GM12878 (cell line): ENCODE results near the gene MRS2. TPM values are rescaled to one million over a fixed set of nuclear protein-coding genes. Genes with fewer than 3 reads are reported as not detected.

Source experiments
- ATAC-seq: fragments of 200-7000 bp; cut with Tn5 transposase; 3 replicates; pipeline ENCODE4 v1.9.1; 2020; ENCODE audit warnings: mild to moderate bottlenecking, moderate library complexity
- BruUV-seq: library from RNA; stranded (reverse); fragments of 400-500 nt; replicated peaks from 2 replicates; lab custom pipeline; 2021; lab: Mats Ljungman, UMichigan
- CTCF ChIA-PET: fragments of 300-600 bp; sonication (Branson Sonifier 250); formaldehyde crosslinking; extraction: SDS; loops from one replicate; lab custom pipeline; 2021; ENCODE audit warnings: inconsistent platforms; lab: Yijun Ruan, JAX
- POLR2A ChIA-PET: fragments of 350-600 bp; formaldehyde crosslinking; extraction: SDS; loops from one replicate; lab custom pipeline; 2021; ENCODE audit warnings: inconsistent platforms; lab: Charles Lee
- RAD21 ChIA-PET: fragments of 300-600 bp; sonication (Branson Sonifier 250); formaldehyde crosslinking; loops from one replicate; lab custom pipeline; 2023; ENCODE audit warnings: antibody characterized with exemption; ENCODE audit not compliant: unreplicated experiment; lab: Charles Lee
- SMC1A ChIA-PET: fragments of 300-600 bp; sonication (Branson Sonifier 250); formaldehyde crosslinking; loops from one replicate; lab custom pipeline; 2023; ENCODE audit not compliant: unreplicated experiment, uncharacterized antibody; lab: Charles Lee
- DNase-seq: peaks from one replicate; pipeline ENCODE4 v3.0.0-alpha.2; 2011; ENCODE audit warnings: low read depth, low spot score
- FAIRE-seq: peaks from 3 replicates; lab custom pipeline; 2011; peaks lifted over from hg19 to GRCh38; lab: Jason Lieb, UNC
- H2AFZ ChIP-seq: 2 replicates; pipeline ENCODE4 v1.6.0; 2011; ENCODE audit warnings: low read depth, low read length, control low read depth; ENCODE audit not compliant: control insufficient read depth
- H3K27ac ChIP-seq: 2 replicates; pipeline ENCODE4 v1.5.1; 2011; ENCODE audit warnings: control low read depth; ENCODE audit not compliant: control insufficient read depth, insufficient read depth
- H3K27me3 ChIP-seq, 2 experiments: replicated peaks in 1 of 2; 2 replicates each; pipeline versions ENCODE4 v1.6.0 to v1.6.1; 2011; ENCODE audit warnings: low read length in 1 of 2; ENCODE audit not compliant: control insufficient read depth in 2 of 2, insufficient read depth in 2 of 2
- H3K36me3 ChIP-seq, 2 experiments: 2 replicates each; pipeline ENCODE4 v1.5.1; 2011; ENCODE audit warnings: low read length in 1 of 2; ENCODE audit not compliant: control insufficient read depth in 2 of 2, insufficient read depth in 2 of 2
- H3K4me1 ChIP-seq: 2 replicates; pipeline ENCODE4 v1.6.1; 2011; ENCODE audit warnings: mild to moderate bottlenecking, low read length, moderate library complexity, mixed read lengths; ENCODE audit not compliant: control insufficient read depth, insufficient read depth
- H3K4me2 ChIP-seq: 2 replicates; pipeline ENCODE4 v1.6.0; 2011; ENCODE audit warnings: control low read depth; ENCODE audit not compliant: control insufficient read depth, insufficient read depth
- H3K4me3 ChIP-seq: fragments of 200-600 bp; sonication (generic); 2 replicates; pipeline ENCODE4 v1.5.1; 2016
- H3K79me2 ChIP-seq: 2 replicates; pipeline ENCODE4 v1.6.0; 2011; ENCODE audit warnings: low read length; ENCODE audit not compliant: control insufficient read depth, insufficient read depth
- H3K9ac ChIP-seq: 2 replicates; pipeline ENCODE4 v1.8.0; 2011; ENCODE audit warnings: low read length, control low read depth, mixed read lengths; ENCODE audit not compliant: control insufficient read depth, insufficient read depth
- H3K9me3 ChIP-seq: replicated peaks from 3 replicates; pipeline ENCODE4 v1.5.1; 2011; ENCODE audit warnings: mild to moderate bottlenecking, low read length; ENCODE audit not compliant: control insufficient read depth, insufficient read depth
- H4K20me1 ChIP-seq: 2 replicates; pipeline ENCODE4 v1.6.0; 2011; ENCODE audit not compliant: control insufficient read depth, insufficient read depth
- ATF3 ChIP-seq: IDR thresholded peaks from 2 replicates; pipeline ENCODE4 v1.6.1; 2011; ENCODE audit warnings: low read depth, mild to moderate bottlenecking, low read length, moderate library complexity, borderline replicate concordance; ENCODE audit errors: extremely low read depth
- BCL3 ChIP-seq: IDR thresholded peaks from 2 replicates; pipeline ENCODE4 v1.6.1; 2011; ENCODE audit warnings: borderline replicate concordance, low read depth, mild to moderate bottlenecking, moderate library complexity, low read length; ENCODE audit not compliant: insufficient read depth, poor library complexity, severe bottlenecking
- CBX5 ChIP-seq: sonication (generic); IDR thresholded peaks from 2 replicates; pipeline ENCODE4 v1.6.1; 2016; ENCODE audit warnings: low read depth, moderate library complexity, mild to moderate bottlenecking, inconsistent platforms
- DPF2 ChIP-seq: fragments of 450-650 bp; IDR thresholded peaks from 2 replicates; pipeline ENCODE4 v1.6.1; 2017; ENCODE audit warnings: mild to moderate bottlenecking
- E2F8 ChIP-seq: fragments of 450-650 bp; IDR thresholded peaks from 2 replicates; pipeline ENCODE4 v1.6.1; 2018; ENCODE audit warnings: mild to moderate bottlenecking, low read depth, moderate library complexity; ENCODE audit not compliant: partially characterized antibody
- NFIC ChIP-seq: IDR thresholded peaks from 2 replicates; pipeline ENCODE4 v1.6.1; 2012; ENCODE audit warnings: low read depth, mild to moderate bottlenecking, inconsistent platforms, low read length, moderate library complexity
- NRF1 ChIP-seq: conservative IDR thresholded peaks from 2 replicates; pipeline ENCODE4 v1.6.1; 2011; ENCODE audit warnings: mild to moderate bottlenecking, low read depth, low read length, improper control_type of control experiment
- PBX3 ChIP-seq: IDR thresholded peaks from 2 replicates; pipeline ENCODE4 v1.6.1; 2011; ENCODE audit warnings: mild to moderate bottlenecking, low read depth, low read length, moderate library complexity; ENCODE audit not compliant: insufficient replicate concordance
- USF1 ChIP-seq: IDR thresholded peaks from 2 replicates; pipeline ENCODE4 v1.6.1; 2011; ENCODE audit warnings: borderline replicate concordance, low read depth, mild to moderate bottlenecking, moderate library complexity, mixed read lengths, low read length; ENCODE audit not compliant: insufficient read depth; ENCODE audit errors: extremely low read length
- ZNF592 ChIP-seq: fragments of 450-650 bp; IDR thresholded peaks from 2 replicates; pipeline ENCODE4 v1.6.1; 2017; ENCODE audit warnings: mild to moderate bottlenecking, moderate library complexity
- WGBS: methylation state at CpG from one replicate; pipeline ENCODE4 v1.1.6; 2016; ENCODE audit warnings: low lambda C conversion rate; ENCODE audit not compliant: insufficient replicate concordance, insufficient coverage; ENCODE audit errors: missing lambda C conversion rate; 5-methylcytosine and 5-hydroxymethylcytosine counted together
- in situ Hi-C: fragments of 300-500 bp; cut with MboI; formaldehyde crosslinking; loops from 9 replicates; pipeline ENCODE4 v1.14.3; 2018; ENCODE audit warnings: mixed read lengths
- intact Hi-C: fragments of 100-400 bp; cut with micrococcal nuclease; formaldehyde crosslinking; loops from one replicate; pipeline ENCODE4 v1.14.2; 2022; ENCODE audit not compliant: unreplicated experiment
- polyA plus RNA-seq, 11 experiments: library from polyadenylated mRNA; depleted of rRNA in 4 of 11; unstranded in 6 of 11; stranded (reverse) in 5 of 11; fragments of >200 nt; fragmentation: Nextera tagmentation in 4 of 11; fragmentation: Illumina TruSeq in 1 of 11; extraction: Ambion mirVana in 4 of 11; extraction: Trizol in 1 of 11; gene quantifications; 1 replicate in 1 of 11; 2 replicates in 10 of 11; pipeline versions ENCODE4 v1.2.1 to v1.2.3, GENCODE V29; 2011 to 2016; ENCODE audit warnings: inconsistent platforms in 2 of 11, missing spikeins in 2 of 11, low read depth in 1 of 11
- total RNA-seq, 4 experiments: library from RNA; depleted of rRNA in 3 of 4; stranded (reverse); fragments of >200 nt in 3 of 4; fragmentation: Illumina TruSeq in 1 of 4; extraction: Trizol in 1 of 4; gene quantifications; 2 replicates each; pipeline versions ENCODE4 v1.2.1 to v1.2.3, GENCODE V29; 2013 to 2021

MRS2 gene
- total and polyA plus RNA-seq, 10 of the 15 experiments (the other 5 are each of a cell fraction or from before 2014, with no cell fraction given) = 7.5 to 29.9 (median 24.2) TPM

GRCh38 chr6:24382220-24382540 lies 20.6 kb upstream of the MRS2 start:
- Histone ChIP-seq H3K27ac (no peak overlapping the region), H2AFZ (no peak overlapping the region), H3K4me2 (no peak overlapping the region), H3K9ac (no peak overlapping the region), H3K4me1 (peaks cover 7% of the 10 kb centered on the region), H4K20me1 (no peaks in the 10 kb centered on the region), H3K4me3 (no peak overlapping the region), H3K9me3 (no peaks in the 10 kb centered on the region), H3K27me3 (no peaks in the 10 kb centered on the region), H3K79me2 (no peaks in the 10 kb centered on the region), H3K36me3 (no peaks in the 10 kb centered on the region)
- CTCF ChIA-PET = no interaction called here
- FAIRE-seq (no peak), ATAC-seq (no peak), DNase-seq (no peak)
- RAD21 ChIA-PET = no interaction called here
- intact Hi-C loops = no loop called here
- in situ Hi-C loops = no loop called here
- WGBS = 88% methylated on average over 1 of the region's 1 CpG
- no TSS peak for BruUV-seq
- SMC1A ChIA-PET = interaction anchor here (0.6 to 1.3 kb wide), 2 partner anchors 27 to 119 kb away, joined by 3 to 4 read pairs; no protein-coding TSS in a partner anchor
- POLR2A ChIA-PET = no interaction called here
- TF ChIP-seq NRF1 (no peak), PBX3 (no peak), USF1 (no peak), CBX5 (no peak), E2F8 (no peak), DPF2 (no peak), NFIC (no peak), BCL3 (no peak), ATF3 (no peak), ZNF592 (no peak)
